ENCODE results near the gene FHOD1. TPM values are rescaled to one million over a fixed set of nuclear protein-coding genes. Genes with fewer than 3 reads are reported as not detected.
A peak's percentile ranks its signal among the peaks of the same experiment; 100 is the strongest.

FHOD1 gene
- total RNA-seq, 2 experiments from 2014 or later, result 16.5 to 55.0 TPM

DNA sequence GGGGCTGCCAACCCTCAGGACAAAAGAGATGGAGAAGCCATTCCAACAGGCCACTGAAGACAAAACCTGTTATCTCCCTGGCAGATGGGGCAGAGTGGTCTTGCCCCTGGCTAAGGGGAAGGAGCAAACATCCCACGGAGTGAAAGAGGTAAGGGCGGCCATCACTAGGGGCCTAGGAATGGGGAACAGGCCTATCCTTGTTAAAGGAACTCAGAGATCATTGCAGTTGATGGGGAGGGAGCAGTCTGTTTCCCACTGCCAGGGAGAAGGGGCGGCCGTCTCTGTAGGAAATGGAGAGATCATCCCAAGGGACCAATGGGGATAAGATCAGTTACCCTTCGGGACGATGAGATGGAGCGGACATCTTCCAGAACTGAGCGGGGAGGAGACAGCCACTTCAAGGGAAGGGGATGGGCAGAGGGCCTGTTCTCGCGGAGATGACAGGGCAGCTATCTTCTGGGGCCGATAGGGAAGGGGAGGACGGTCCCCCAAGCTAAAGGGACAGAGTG is 20.9 kb downstream of the FHOD1 start:
- peak overlapping the region; percentile 95 for H3K4me2 ChIP-seq (ENCODE audit: low read length)
- H3K4me3 ChIP-seq (ENCODE audit: low read depth, low read length, poor library complexity, severe bottlenecking), result peak overlapping the region; percentile 95
- no peaks in the 10 kb centered on the region for H3K9me2 ChIP-seq (ENCODE audit: insufficient read depth, low read length)
- TSS peak; percentile 66 for BruUV-seq (replicated peaks)
- H4K20me1 ChIP-seq (ENCODE audit: insufficient read depth, low read length), result no peaks in the 10 kb centered on the region
- peak overlapping the region; percentile 15 for H3K27ac ChIP-seq (ENCODE audit: low read depth, low read length, poor library complexity, severe bottlenecking)
- intact Hi-C loops (cut with micrococcal nuclease; ENCODE audit: unreplicated experiment), result loop anchor here (2.0 to 5.0 kb wide), 2 partner anchors 34 to 209 kb away; partner anchors contain the start of gene E2F4
- peaks cover 33% of the 10 kb centered on the region for H3K36me3 ChIP-seq (ENCODE audit: insufficient read depth, low read length)
- ChIA-PET POLR2A (interaction anchor here (0.6 to 2.3 kb wide), 13 partner anchors 9 to 356 kb away, joined by 3 to 11 read pairs (median 5); partner anchors contain the start of gene SLC9A5), CTCF (ENCODE audit: unreplicated experiment) (interaction anchor here (0.5 to 1.8 kb wide), 9 partner anchors 10 to 446 kb away, joined by 3 to 7 read pairs (median 4); no protein-coding TSS in a partner anchor)
- DNase-seq (ENCODE audit: low spot score), result no peak
- H3K9me3 ChIP-seq (ENCODE audit: low read length), result no peaks in the 10 kb centered on the region
- H2AFZ ChIP-seq (ENCODE audit: low read length), result peak overlapping the region; percentile 76; the same call in 1 of the 2 replicates
- no peak for TF ChIP-seq EZH2phosphoT487 (IDR thresholded peaks at IDR 0.05; ENCODE audit: borderline replicate concordance, low read depth, low read length)
- TF ChIP-seq, protein P1, sequence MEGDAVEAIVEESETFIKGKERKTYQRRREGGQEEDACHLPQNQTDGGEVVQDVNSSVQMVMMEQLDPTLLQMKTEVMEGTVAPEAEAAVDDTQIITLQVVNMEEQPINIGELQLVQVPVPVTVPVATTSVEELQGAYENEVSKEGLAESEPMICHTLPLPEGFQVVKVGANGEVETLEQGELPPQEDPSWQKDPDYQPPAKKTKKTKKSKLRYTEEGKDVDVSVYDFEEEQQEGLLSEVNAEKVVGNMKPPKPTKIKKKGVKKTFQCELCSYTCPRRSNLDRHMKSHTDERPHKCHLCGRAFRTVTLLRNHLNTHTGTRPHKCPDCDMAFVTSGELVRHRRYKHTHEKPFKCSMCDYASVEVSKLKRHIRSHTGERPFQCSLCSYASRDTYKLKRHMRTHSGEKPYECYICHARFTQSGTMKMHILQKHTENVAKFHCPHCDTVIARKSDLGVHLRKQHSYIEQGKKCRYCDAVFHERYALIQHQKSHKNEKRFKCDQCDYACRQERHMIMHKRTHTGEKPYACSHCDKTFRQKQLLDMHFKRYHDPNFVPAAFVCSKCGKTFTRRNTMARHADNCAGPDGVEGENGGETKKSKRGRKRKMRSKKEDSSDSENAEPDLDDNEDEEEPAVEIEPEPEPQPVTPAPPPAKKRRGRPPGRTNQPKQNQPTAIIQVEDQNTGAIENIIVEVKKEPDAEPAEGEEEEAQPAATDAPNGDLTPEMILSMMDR (conservative IDR thresholded peaks at IDR 0.05; ENCODE audit: low read length), result no peak
- peaks cover 18% of the 10 kb centered on the region for H3K4me1 ChIP-seq (ENCODE audit: insufficient read depth, low read length, poor library complexity, severe bottlenecking)
- peaks cover 13% of the 10 kb centered on the region for H3K79me2 ChIP-seq (ENCODE audit: insufficient read depth, low read depth, low read length)

DNA sequence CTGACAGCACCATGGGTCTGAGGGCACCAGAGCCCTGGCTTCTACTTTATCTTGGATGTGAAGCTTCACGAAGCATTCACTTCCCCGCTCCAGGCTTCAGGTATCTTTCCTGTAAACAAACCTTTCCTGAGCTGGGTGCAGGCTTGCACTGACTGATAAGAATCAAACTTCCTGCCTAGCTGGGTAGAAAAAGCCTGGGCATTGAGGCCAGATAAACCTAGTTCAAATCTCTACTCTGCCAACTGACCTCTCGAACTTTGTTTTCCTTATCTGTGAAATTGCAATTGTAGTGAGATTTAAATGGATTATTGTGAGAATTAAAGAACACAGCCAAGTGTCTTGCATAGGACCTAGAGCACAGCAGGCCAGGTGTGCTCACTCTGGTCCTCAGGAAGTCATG is 23.3 kb downstream of the FHOD1 start:
- CTCF ChIA-PET (ENCODE audit: unreplicated experiment), result no interaction called here
- Histone ChIP-seq H3K9me3 (ENCODE audit: low read length) (no peaks in the 10 kb centered on the region), H3K79me2 (ENCODE audit: insufficient read depth, low read depth, low read length) (peaks cover 13% of the 10 kb centered on the region), H4K20me1 (ENCODE audit: insufficient read depth, low read length) (no peaks in the 10 kb centered on the region), H3K4me3 (ENCODE audit: low read depth, low read length, poor library complexity, severe bottlenecking) (no peak overlapping the region), H3K4me2 (ENCODE audit: low read length) (no peak overlapping the region), H3K36me3 (ENCODE audit: insufficient read depth, low read length) (peaks cover 10% of the 10 kb centered on the region; the same call in 1 of the 2 replicates), H3K9me2 (ENCODE audit: insufficient read depth, low read length) (no peaks in the 10 kb centered on the region), H2AFZ (ENCODE audit: low read length) (no peak overlapping the region), H3K4me1 (ENCODE audit: insufficient read depth, low read length, poor library complexity, severe bottlenecking) (peaks cover 18% of the 10 kb centered on the region), H3K27ac (ENCODE audit: low read depth, low read length, poor library complexity, severe bottlenecking) (no peak overlapping the region)
- BruUV-seq (replicated peaks), result no TSS peak
- DNase-seq (ENCODE audit: low spot score), result no peak
- intact Hi-C loops (cut with micrococcal nuclease; ENCODE audit: unreplicated experiment), result no loop called here
- no peak for TF ChIP-seq EZH2phosphoT487 (IDR thresholded peaks at IDR 0.05; ENCODE audit: borderline replicate concordance, low read depth, low read length)
- TF ChIP-seq, protein P1 (conservative IDR thresholded peaks at IDR 0.05; ENCODE audit: low read length), result no peak
- POLR2A ChIA-PET, result no interaction called here

All from OCI-LY7 (cell line).